ENCODE data around the gene PCDHGA9. TPM values are rescaled to one million over a fixed set of nuclear protein-coding genes. Genes with fewer than 3 reads are reported as not detected.
"Not testable (repeated sequence)": the region's sequence is repeated elsewhere in the genome, so short reads cannot be mapped to it uniquely, and the experiment has no call there.

PCDHGA9 gene
- polyA plus RNA-seq, 1 donor from 2014 or later: 0.29 TPM

GRCh38 chr5:141371572-141372475, 30.8 kb upstream of the PCDHGA9 start:
- Mint-ChIP-seq H3K27me3 (peaks cover 23% of the 10 kb centered on the region), H3K4me3 (peak overlapping the region in 2 of 4 donors; percentile 15 to 55), H3K9me3 (peaks cover 6 to 17% (median 11%) of the 10 kb centered on the region in 3 donors), H3K27ac (no peak overlapping the region), H3K36me3 (peaks cover 7% of the 10 kb centered on the region), H3K4me1 (peaks cover 2 to 5% (median 4%) of the 10 kb centered on the region in 3 donors)

GRCh38 chr5:141373673-141374317, 28.8 kb upstream of the PCDHGA9 start, which contains the start of gene PCDHGA6:
Gene PCDHGA6, plus strand, starts transcription at chr5:141373891. Its CDS starts 193 bp downstream, at chr5:141374084.
- Mint-ChIP-seq H3K27me3 (peaks cover 21% of the 10 kb centered on the region), H3K4me1 (peaks cover 2 to 5% (median 4%) of the 10 kb centered on the region in 3 donors), H3K36me3 (peaks cover 7% of the 10 kb centered on the region), H3K9me3 (peaks cover 6 to 15% (median 11%) of the 10 kb centered on the region in 3 donors), H3K4me3 (peak within 1 kb of the TSS in 3 of 4 donors; percentile 27 to 79 (median 63)), H3K27ac (peak within 1 kb of the TSS in 1 of 3 donors; percentile 65)

- H3K9me3 Mint-ChIP-seq: peaks cover 8 to 15% (median 11%) of the 10 kb centered on the region in 3 donors
- H3K27ac Mint-ChIP-seq: no peak overlapping the region
- H3K4me3 Mint-ChIP-seq: peak overlapping the region in 1 of 4 donors; percentile 27
- H3K27me3 Mint-ChIP-seq: peaks cover 22% of the 10 kb centered on the region
- peaks cover 2 to 5% (median 4%) of the 10 kb centered on the region in 3 donors for H3K4me1 Mint-ChIP-seq
- peaks cover 7% of the 10 kb centered on the region for H3K36me3 Mint-ChIP-seq
Measured at GRCh38 chr5:141374627-141375026, 28.0 kb upstream of the PCDHGA9 start.

- H3K4me3 Mint-ChIP-seq, H3K36me3 Mint-ChIP-seq, H3K4me1 Mint-ChIP-seq, H3K27ac Mint-ChIP-seq: not testable (repeated sequence)
- Mint-ChIP-seq H3K27me3 (peaks cover 22% of the 10 kb centered on the region), H3K9me3 (peaks cover 8 to 15% (median 11%) of the 10 kb centered on the region in 3 donors)
Measured at GRCh38 chr5:141375444-141376155, 27.0 kb upstream of the PCDHGA9 start.

- peaks cover 26% of the 10 kb centered on the region for H3K27me3 Mint-ChIP-seq
- H3K4me3 Mint-ChIP-seq: peak within 1 kb of the TSS; percentile 81 to 94 (median 90)
- peaks cover 0 to 2% (median 2%) of the 10 kb centered on the region in 3 donors for H3K4me1 Mint-ChIP-seq
- H3K9me3 Mint-ChIP-seq: peaks cover 4 to 15% (median 8%) of the 10 kb centered on the region in 3 donors
- peak within 1 kb of the TSS in 2 of 3 donors; percentile 19 to 76 for H3K27ac Mint-ChIP-seq
- H3K36me3 Mint-ChIP-seq: peaks cover 1% of the 10 kb centered on the region
Measured at GRCh38 chr5:141382469-141383294, 19.9 kb upstream of the PCDHGA9 start, which contains the start of gene PCDHGA7. Gene PCDHGA7, plus strand, starts transcription at chr5:141382742. Its CDS starts 158 bp downstream, at chr5:141382900.

- Mint-ChIP-seq H3K27ac (peak overlapping the region in 1 of 3 donors; percentile 31), H3K4me3 (peak overlapping the region in 2 of 4 donors; percentile 81 to 92), H3K4me1 (peaks cover 0 to 2% (median 2%) of the 10 kb centered on the region in 3 donors), H3K27me3 (peaks cover 26% of the 10 kb centered on the region), H3K9me3 (peaks cover 4 to 16% (median 8%) of the 10 kb centered on the region in 3 donors), H3K36me3 (peaks cover 1% of the 10 kb centered on the region)
Measured at GRCh38 chr5:141383345-141383744, 19.2 kb upstream of the PCDHGA9 start.

- Mint-ChIP-seq H3K27ac (no peak overlapping the region), H3K27me3 (peaks cover 28% of the 10 kb centered on the region), H3K9me3 (peaks cover 4 to 23% (median 8%) of the 10 kb centered on the region in 3 donors), H3K4me3 (no peak overlapping the region), H3K4me1 (peaks cover 0 to 4% (median 2%) of the 10 kb centered on the region in 3 donors), H3K36me3 (peaks cover 1% of the 10 kb centered on the region)
Measured at GRCh38 chr5:141384471-141385267, 17.9 kb upstream of the PCDHGA9 start.

- peaks cover 8 to 33% (median 9%) of the 10 kb centered on the region in 3 donors for H3K9me3 Mint-ChIP-seq
- H3K36me3 Mint-ChIP-seq, H3K4me1 Mint-ChIP-seq: not testable (repeated sequence)
- peak within 1 kb of the TSS; percentile 43 to 83 (median 60) for H3K4me3 Mint-ChIP-seq
- H3K27ac Mint-ChIP-seq: peak within 1 kb of the TSS in 2 of 3 donors; percentile 16 to 67
- peaks cover 37% of the 10 kb centered on the region for H3K27me3 Mint-ChIP-seq
Measured at GRCh38 chr5:141387557-141388311, 14.8 kb upstream of the PCDHGA9 start, which contains the start of gene PCDHGB4. Gene PCDHGB4, plus strand, starts transcription at chr5:141387698. Its CDS starts 187 bp downstream, at chr5:141387885.

- H3K4me1 Mint-ChIP-seq: peaks cover 0 to 4% (median 2%) of the 10 kb centered on the region in 3 donors
- H3K36me3 Mint-ChIP-seq: peaks cover 3% of the 10 kb centered on the region
- H3K27me3 Mint-ChIP-seq: peaks cover 29% of the 10 kb centered on the region
- no peak overlapping the region for H3K4me3 Mint-ChIP-seq
- peaks cover 10 to 36% (median 11%) of the 10 kb centered on the region in 3 donors for H3K9me3 Mint-ChIP-seq
- peak overlapping the region in 2 of 3 donors; percentile 16 to 48 for H3K27ac Mint-ChIP-seq
Measured at GRCh38 chr5:141388661-141389060, 13.9 kb upstream of the PCDHGA9 start.

GRCh38 chr5:141389153-141390042, 13.2 kb upstream of the PCDHGA9 start:
- Mint-ChIP-seq H3K36me3 (peaks cover 3% of the 10 kb centered on the region), H3K4me3 (peak overlapping the region in 1 of 4 donors; percentile 84), H3K9me3 (peaks cover 10 to 41% (median 13%) of the 10 kb centered on the region in 3 donors), H3K27me3 (peaks cover 32% of the 10 kb centered on the region), H3K27ac (peak overlapping the region in 2 of 3 donors; percentile 16 to 57), H3K4me1 (peaks cover 0 to 4% (median 2%) of the 10 kb centered on the region in 3 donors)

GRCh38 chr5:141392429-141393198, 10.0 kb upstream of the PCDHGA9 start, which contains the start of gene PCDHGA8:
Gene PCDHGA8, plus strand, starts transcription at chr5:141392633. Its CDS starts 181 bp downstream, at chr5:141392814.
- H3K4me1 Mint-ChIP-seq: peaks cover 0 to 4% (median 2%) of the 10 kb centered on the region in 3 donors
- peaks cover 32% of the 10 kb centered on the region for H3K27me3 Mint-ChIP-seq
- H3K36me3 Mint-ChIP-seq: peaks cover 3% of the 10 kb centered on the region
- H3K9me3 Mint-ChIP-seq: peaks cover 10 to 27% (median 22%) of the 10 kb centered on the region in 3 donors
- peak within 1 kb of the TSS in 2 of 3 donors; percentile 53 to 76 for H3K27ac Mint-ChIP-seq
- H3K4me3 Mint-ChIP-seq: no peak within 1 kb of the TSS

All from IgD-negative memory B cell (primary cell).